IPS-20b (cell line): ENCODE data around the gene GLRB.

ENCODE experiments used
- H3K27ac ChIP-seq: one replicate; pipeline ENCODE4 v1.5.1; 2013; ENCODE audit warnings: low read length
- H3K27me3 ChIP-seq: 2 replicates; pipeline ENCODE4 v1.6.1; 2013; ENCODE audit warnings: mild to moderate bottlenecking, low read length, inconsistent platforms; ENCODE audit not compliant: insufficient read depth
- H3K36me3 ChIP-seq: 2 replicates; pipeline ENCODE4 v1.6.1; 2013; ENCODE audit warnings: low read depth, mild to moderate bottlenecking, inconsistent platforms, low read length, moderate library complexity; ENCODE audit not compliant: insufficient read depth
- H3K4me1 ChIP-seq: 2 replicates; pipeline ENCODE4 v1.6.1; 2013; ENCODE audit warnings: mild to moderate bottlenecking, control low read depth, inconsistent platforms, low read length, moderate library complexity; ENCODE audit not compliant: insufficient read depth
- H3K4me3 ChIP-seq: 2 replicates; pipeline ENCODE4 v1.5.1; 2013; ENCODE audit warnings: mild to moderate bottlenecking, low read length, inconsistent platforms
- H3K9ac ChIP-seq: 2 replicates; pipeline ENCODE4 v1.6.1; 2013; ENCODE audit warnings: low read depth, mild to moderate bottlenecking, inconsistent platforms, low read length, moderate library complexity
- H3K9me3 ChIP-seq: 2 replicates; pipeline ENCODE4 v1.6.1; 2013; ENCODE audit warnings: mild to moderate bottlenecking, low read depth, low read length, inconsistent platforms; ENCODE audit not compliant: insufficient read depth

The GLRB gene

GRCh38 chr4:157075401-157075800, 549 bp upstream of the GLRB start:
- peaks cover 6% of the 10 kb centered on the region; the same call in 1 of the 2 replicates for H3K4me1 ChIP-seq
- no peaks in the 10 kb centered on the region for H3K9me3 ChIP-seq
- H3K36me3 ChIP-seq = no peaks in the 10 kb centered on the region
- H3K27me3 ChIP-seq = peaks cover 39% of the 10 kb centered on the region
- peak overlapping the region; percentile 39; the same call in 1 of the 2 replicates for H3K9ac ChIP-seq
- H3K4me3 ChIP-seq = peak overlapping the region; percentile 87
- H3K27ac ChIP-seq = no peak overlapping the region

DNA sequence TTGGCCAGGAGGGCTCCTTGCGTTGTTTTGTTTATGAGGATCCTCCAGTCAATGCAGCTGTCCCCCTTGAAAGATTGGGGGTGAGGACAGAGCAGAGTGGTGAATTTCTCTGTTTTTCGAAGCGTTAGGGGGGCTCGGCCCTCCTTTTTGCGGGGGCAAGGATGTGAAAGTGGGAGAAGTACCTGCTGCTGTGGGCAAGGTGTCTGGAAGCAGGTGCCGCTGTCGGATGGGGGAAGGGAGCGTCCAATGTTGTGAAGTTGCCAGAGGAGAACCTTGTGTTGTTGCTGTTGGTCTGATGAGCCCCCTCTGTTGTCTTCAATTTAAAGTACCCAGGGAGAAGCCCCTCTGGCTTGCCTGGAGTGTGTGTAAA, 613 bp downstream of the GLRB start:
- H3K27ac ChIP-seq = no peak overlapping the region
- H3K27me3 ChIP-seq = peaks cover 39% of the 10 kb centered on the region
- H3K36me3 ChIP-seq = no peaks in the 10 kb centered on the region
- H3K9ac ChIP-seq = peak overlapping the region; percentile 29; the same call in 1 of the 2 replicates
- peaks cover 6% of the 10 kb centered on the region; the same call in 1 of the 2 replicates for H3K4me1 ChIP-seq
- no peaks in the 10 kb centered on the region for H3K9me3 ChIP-seq
- H3K4me3 ChIP-seq = peak overlapping the region; percentile 87

DNA sequence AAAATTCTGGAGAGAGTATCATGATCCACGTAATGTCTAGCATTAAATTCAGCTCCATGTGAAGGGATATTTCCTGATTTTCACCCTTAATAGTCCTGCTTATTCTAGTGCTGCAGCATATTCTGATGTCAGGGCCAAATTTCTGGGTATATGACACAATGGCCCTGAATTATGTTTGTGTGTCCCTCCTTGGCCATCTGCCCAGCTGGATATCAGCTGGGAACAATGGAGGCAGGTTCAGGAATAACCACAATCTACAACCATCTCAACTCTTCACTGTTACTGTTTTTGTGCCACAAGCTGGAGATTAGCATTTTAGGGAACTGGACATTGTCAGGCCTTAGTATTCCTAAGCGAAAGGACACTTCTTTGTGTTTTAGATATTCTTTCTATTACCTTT, 3.5 kb downstream of the GLRB start:
- H3K4me3 ChIP-seq = no peak overlapping the region
- H3K27me3 ChIP-seq = peaks cover 37% of the 10 kb centered on the region
- H3K9ac ChIP-seq = no peak overlapping the region
- H3K4me1 ChIP-seq = 0 out of 2 replicates have a peak, but pooled peaks cover 2% of the 10 kb centered on the region
- no peak overlapping the region for H3K27ac ChIP-seq
- H3K36me3 ChIP-seq = no peaks in the 10 kb centered on the region
- H3K9me3 ChIP-seq = no peaks in the 10 kb centered on the region

- Histone ChIP-seq H3K4me3 (no peak overlapping the region), H3K27ac (no peak overlapping the region), H3K9ac (no peak overlapping the region), H3K4me1 (0 out of 2 replicates have a peak, but pooled peaks cover 1% of the 10 kb centered on the region), H3K27me3 (peaks cover 26% of the 10 kb centered on the region), H3K9me3 (no peaks in the 10 kb centered on the region), H3K36me3 (no peaks in the 10 kb centered on the region)
Observed at GRCh38 chr4:157080605-157081004, 4.7 kb downstream of the GLRB start.

GRCh38 chr4:157095716-157096115, 19.8 kb downstream of the GLRB start:
- Histone ChIP-seq H3K27me3 (no peaks in the 10 kb centered on the region), H3K9me3 (no peaks in the 10 kb centered on the region), H3K27ac (no peak overlapping the region), H3K4me1 (no peaks in the 10 kb centered on the region), H3K36me3 (no peaks in the 10 kb centered on the region), H3K9ac (no peak overlapping the region), H3K4me3 (no peak overlapping the region)

DNA sequence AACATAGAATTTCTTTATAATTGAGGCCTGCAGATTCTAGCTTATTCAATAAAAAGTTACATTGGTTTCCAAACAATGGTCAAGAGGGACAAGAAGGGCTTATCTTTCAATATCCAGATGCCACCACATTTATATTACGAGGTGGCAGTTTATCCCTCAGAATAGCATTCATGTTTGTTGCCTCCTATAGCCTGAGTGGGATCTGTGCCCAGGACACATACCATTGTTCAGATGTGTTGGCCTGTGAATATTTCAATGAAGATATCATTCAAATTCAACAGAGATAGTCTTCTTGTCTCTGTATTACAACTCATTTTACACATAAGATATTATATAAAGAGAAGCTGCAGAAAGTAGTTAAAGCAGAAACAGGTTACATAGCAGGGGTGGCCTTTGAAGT, 20.5 kb downstream of the GLRB start:
- no peaks in the 10 kb centered on the region for H3K27me3 ChIP-seq
- no peak overlapping the region for H3K27ac ChIP-seq
- no peak overlapping the region for H3K9ac ChIP-seq
- no peaks in the 10 kb centered on the region for H3K36me3 ChIP-seq
- H3K4me1 ChIP-seq = no peaks in the 10 kb centered on the region
- no peak overlapping the region for H3K4me3 ChIP-seq
- no peaks in the 10 kb centered on the region for H3K9me3 ChIP-seq

DNA sequence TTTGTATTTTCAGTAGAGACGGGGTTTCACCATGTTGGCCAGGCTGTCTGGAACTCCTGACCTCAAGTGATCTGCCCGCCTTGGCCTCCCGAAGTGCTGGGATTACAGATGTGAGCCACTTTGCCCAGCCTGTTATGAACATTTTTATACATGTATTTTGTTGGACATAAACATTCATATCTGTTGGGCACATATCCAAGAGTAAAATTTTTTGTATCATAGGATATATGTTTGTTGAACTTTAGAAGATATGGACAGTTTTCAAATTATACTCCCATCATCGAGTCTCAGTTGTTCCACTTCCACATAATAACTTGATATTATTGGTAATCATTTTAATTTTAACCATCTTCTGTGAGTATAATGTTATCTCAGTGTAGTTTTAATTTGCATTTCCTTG, 23.6 kb downstream of the GLRB start:
- no peak overlapping the region for H3K27ac ChIP-seq
- H3K4me1 ChIP-seq = no peaks in the 10 kb centered on the region
- H3K9me3 ChIP-seq = no peaks in the 10 kb centered on the region
- no peak overlapping the region for H3K4me3 ChIP-seq
- H3K27me3 ChIP-seq = no peaks in the 10 kb centered on the region
- H3K9ac ChIP-seq = no peak overlapping the region
- H3K36me3 ChIP-seq = no peaks in the 10 kb centered on the region

GRCh38 chr4:157104541-157104940, 28.6 kb downstream of the GLRB start:
- Histone ChIP-seq H3K27ac (no peak overlapping the region), H3K36me3 (no peaks in the 10 kb centered on the region), H3K9me3 (no peaks in the 10 kb centered on the region), H3K4me1 (no peaks in the 10 kb centered on the region), H3K9ac (no peak overlapping the region), H3K4me3 (no peak overlapping the region), H3K27me3 (no peaks in the 10 kb centered on the region)

GRCh38 chr4:157114671-157115070, 38.7 kb downstream of the GLRB start:
- no peaks in the 10 kb centered on the region for H3K36me3 ChIP-seq
- H3K27ac ChIP-seq = no peak overlapping the region
- no peaks in the 10 kb centered on the region for H3K4me1 ChIP-seq
- no peak overlapping the region for H3K4me3 ChIP-seq
- H3K9me3 ChIP-seq = no peaks in the 10 kb centered on the region
- no peak overlapping the region for H3K9ac ChIP-seq
- H3K27me3 ChIP-seq = no peaks in the 10 kb centered on the region

GRCh38 chr4:157115613-157116335, 39.8 kb downstream of the GLRB start:
- H3K27me3 ChIP-seq = no peaks in the 10 kb centered on the region
- H3K4me3 ChIP-seq = no peak overlapping the region
- no peaks in the 10 kb centered on the region for H3K9me3 ChIP-seq
- no peak overlapping the region for H3K27ac ChIP-seq
- H3K9ac ChIP-seq = no peak overlapping the region
- H3K36me3 ChIP-seq = no peaks in the 10 kb centered on the region
- no peaks in the 10 kb centered on the region for H3K4me1 ChIP-seq

DNA sequence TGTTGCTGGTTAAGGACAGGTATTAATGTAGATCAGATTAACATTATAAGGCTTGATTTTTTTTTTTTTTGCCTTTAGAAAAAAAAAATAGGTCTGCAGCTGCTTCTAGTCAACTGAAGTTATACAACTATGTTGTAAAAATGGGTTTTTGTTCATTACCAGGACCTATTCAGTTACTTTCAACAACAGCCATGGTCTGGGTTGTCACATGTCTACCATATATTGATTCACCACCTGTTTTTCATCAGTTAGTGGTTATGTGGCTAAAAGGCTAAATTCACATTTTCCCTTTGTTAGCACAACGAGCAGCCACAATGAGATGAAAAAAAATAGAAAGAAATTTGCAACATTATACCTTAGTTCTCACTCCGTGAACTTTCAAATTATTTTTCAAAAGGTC, 45.5 kb downstream of the GLRB start:
- no peaks in the 10 kb centered on the region for H3K27me3 ChIP-seq
- H3K9ac ChIP-seq = no peak overlapping the region
- H3K9me3 ChIP-seq = no peaks in the 10 kb centered on the region
- H3K4me3 ChIP-seq = no peak overlapping the region
- H3K4me1 ChIP-seq = no peaks in the 10 kb centered on the region
- H3K27ac ChIP-seq = no peak overlapping the region
- H3K36me3 ChIP-seq = no peaks in the 10 kb centered on the region

- Histone ChIP-seq H3K9ac (no peak overlapping the region), H3K4me1 (no peaks in the 10 kb centered on the region), H3K36me3 (no peaks in the 10 kb centered on the region), H3K9me3 (no peaks in the 10 kb centered on the region), H3K27ac (no peak overlapping the region), H3K4me3 (no peak overlapping the region), H3K27me3 (no peaks in the 10 kb centered on the region)
Observed at GRCh38 chr4:157127571-157127970, 51.6 kb downstream of the GLRB start.
